PC-9 (cell line): ENCODE results near the gene TCF3. TPM values are rescaled to one million over a fixed set of nuclear protein-coding genes. Genes with fewer than 3 reads are reported as not detected.

ENCODE experiments used
- BruUV-seq: library from RNA; stranded (reverse); fragments of 400-500 nt; replicated peaks from 2 replicates; lab custom pipeline; 2021; lab: Mats Ljungman, UMichigan
- CTCF ChIA-PET: fragments of 300-600 bp; sonication (Branson Sonifier 250); formaldehyde crosslinking; loops from one replicate; lab custom pipeline; 2022; ENCODE audit warnings: antibody characterized with exemption; lab: Charles Lee
- POLR2A ChIA-PET: fragments of 300-600 bp; sonication (Branson Sonifier 250); formaldehyde crosslinking; loops from one replicate; lab custom pipeline; 2022; ENCODE audit warnings: antibody characterized with exemption; ENCODE audit not compliant: unreplicated experiment; lab: Charles Lee
- DNase-seq, 2 experiments: peaks; one replicate each; pipeline versions ENCODE4 v3.0.0 to v3.0.0-alpha.2; 2015 to 2022; ENCODE audit warnings: mixed read lengths in 1 of 2
- H2AFZ ChIP-seq: fragments of 200-600 bp; sonication (generic); 2 replicates; pipeline ENCODE4 v1.8.1; 2017; ENCODE audit warnings: antibody characterized with exemption
- H3F3A ChIP-seq: fragments of 200-600 bp; sonication (generic); 2 replicates; pipeline ENCODE4 v1.8.1; 2017; ENCODE audit warnings: antibody characterized with exemption, mild to moderate bottlenecking, low read depth; ENCODE audit not compliant: insufficient read depth
- H3K27ac ChIP-seq: fragments of 200-600 bp; sonication (generic); 2 replicates; pipeline ENCODE4 v1.6.1; 2016; ENCODE audit warnings: mixed run types
- H3K27me3 ChIP-seq: fragments of 200-600 bp; sonication (generic); 2 replicates; pipeline ENCODE4 v1.6.1; 2016; ENCODE audit warnings: low read depth, mixed run types; ENCODE audit not compliant: insufficient read depth
- H3K36me3 ChIP-seq: fragments of 200-600 bp; sonication (generic); 2 replicates; pipeline ENCODE4 v1.6.1; 2016; ENCODE audit warnings: low read depth, mixed run types
- H3K4me1 ChIP-seq: fragments of 200-600 bp; sonication (generic); replicated peaks from 2 replicates; pipeline ENCODE4 v1.6.1; 2016; ENCODE audit warnings: mixed run types; ENCODE audit not compliant: insufficient read depth
- H3K4me2 ChIP-seq: fragments of 200-600 bp; sonication (generic); 2 replicates; pipeline ENCODE4 v1.6.1; 2017; ENCODE audit warnings: mixed run types
- H3K4me3 ChIP-seq: fragments of 200-600 bp; sonication (generic); 2 replicates; pipeline ENCODE4 v1.6.1; 2016; ENCODE audit warnings: mixed run types
- H3K79me2 ChIP-seq: fragments of 200-600 bp; sonication (generic); 2 replicates; pipeline ENCODE4 v1.6.1; 2017; ENCODE audit warnings: low read depth, mixed run types
- H3K9me2 ChIP-seq: fragments of 200-600 bp; sonication (generic); 2 replicates; pipeline ENCODE4 v1.8.1; 2017; ENCODE audit warnings: mild to moderate bottlenecking; ENCODE audit not compliant: insufficient read depth
- H3K9me3 ChIP-seq: fragments of 200-600 bp; sonication (generic); 2 replicates; pipeline ENCODE4 v1.8.1; 2016; ENCODE audit warnings: low read depth; ENCODE audit not compliant: insufficient read depth
- H4K20me1 ChIP-seq: fragments of 200-600 bp; sonication (generic); 2 replicates; pipeline ENCODE4 v1.8.1; 2017; ENCODE audit not compliant: insufficient read depth
- EZH2 ChIP-seq: fragments of 200-600 bp; sonication (generic); IDR thresholded peaks from 2 replicates; pipeline ENCODE4 v1.8.0; 2017; ENCODE audit warnings: antibody characterized with exemption, low read depth
- intact Hi-C: fragments of 100-400 bp; cut with micrococcal nuclease; formaldehyde crosslinking; loops from one replicate; pipeline ENCODE4 v1.10.0; 2022; ENCODE audit not compliant: unreplicated experiment
- total RNA-seq: library from RNA; stranded (reverse); gene quantifications from 2 replicates; pipeline ENCODE4 v1.2.3, GENCODE V29; 2021
- TF ChIP-seq, protein P1 (sequence below): fragments of 200-600 bp; sonication (generic); conservative IDR thresholded peaks from 2 replicates; pipeline ENCODE4 v1.6.1; 2017; ENCODE audit warnings: mixed run types, antibody characterized with exemption, mild to moderate bottlenecking, moderate library complexity

TCF3 gene
- total RNA-seq, 1 experiment from 2014 or later, result 98.0 TPM

DNA sequence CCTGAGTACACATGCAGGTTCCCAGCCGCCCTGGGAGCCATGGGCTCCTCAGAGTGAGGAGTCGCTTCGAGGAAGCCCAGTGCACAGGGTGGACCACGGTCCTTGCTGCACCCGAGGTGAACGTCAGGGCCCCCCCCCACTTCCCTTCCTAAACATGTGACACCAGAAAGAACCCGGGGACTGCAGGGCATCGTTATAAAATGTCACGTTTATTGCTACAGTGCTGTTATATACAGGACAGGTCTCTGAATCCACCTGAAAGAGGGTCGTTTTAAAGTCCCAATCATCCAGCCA lies 43.4 kb downstream of the TCF3 start:
- no TSS peak for BruUV-seq
- no peaks in the 10 kb centered on the region for H3K9me3 ChIP-seq
- no peak overlapping the region for H3K4me3 ChIP-seq
- intact Hi-C loops, result loop anchor here (5.0 to 10.0 kb wide), 3 partner anchors 48 to 188 kb away; no protein-coding TSS in a partner anchor
- no peaks in the 10 kb centered on the region for H3K36me3 ChIP-seq
- peaks cover 22% of the 10 kb centered on the region for H3K4me1 ChIP-seq
- H3K9me2 ChIP-seq, result no peaks in the 10 kb centered on the region
- peaks cover 12% of the 10 kb centered on the region for H3K79me2 ChIP-seq
- no peaks in the 10 kb centered on the region for H3K27me3 ChIP-seq
- no peaks in the 10 kb centered on the region for H4K20me1 ChIP-seq
- peaks cover 23% of the 10 kb centered on the region for H3F3A ChIP-seq
- ChIA-PET CTCF (no interaction called here), POLR2A (no interaction called here)
- TF ChIP-seq EZH2, result no peak
- TF ChIP-seq, protein P1, sequence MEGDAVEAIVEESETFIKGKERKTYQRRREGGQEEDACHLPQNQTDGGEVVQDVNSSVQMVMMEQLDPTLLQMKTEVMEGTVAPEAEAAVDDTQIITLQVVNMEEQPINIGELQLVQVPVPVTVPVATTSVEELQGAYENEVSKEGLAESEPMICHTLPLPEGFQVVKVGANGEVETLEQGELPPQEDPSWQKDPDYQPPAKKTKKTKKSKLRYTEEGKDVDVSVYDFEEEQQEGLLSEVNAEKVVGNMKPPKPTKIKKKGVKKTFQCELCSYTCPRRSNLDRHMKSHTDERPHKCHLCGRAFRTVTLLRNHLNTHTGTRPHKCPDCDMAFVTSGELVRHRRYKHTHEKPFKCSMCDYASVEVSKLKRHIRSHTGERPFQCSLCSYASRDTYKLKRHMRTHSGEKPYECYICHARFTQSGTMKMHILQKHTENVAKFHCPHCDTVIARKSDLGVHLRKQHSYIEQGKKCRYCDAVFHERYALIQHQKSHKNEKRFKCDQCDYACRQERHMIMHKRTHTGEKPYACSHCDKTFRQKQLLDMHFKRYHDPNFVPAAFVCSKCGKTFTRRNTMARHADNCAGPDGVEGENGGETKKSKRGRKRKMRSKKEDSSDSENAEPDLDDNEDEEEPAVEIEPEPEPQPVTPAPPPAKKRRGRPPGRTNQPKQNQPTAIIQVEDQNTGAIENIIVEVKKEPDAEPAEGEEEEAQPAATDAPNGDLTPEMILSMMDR, result no peak
- no peak overlapping the region for H3K27ac ChIP-seq
- H3K4me2 ChIP-seq, result peak overlapping the region; percentile 46; the same call in 1 of the 2 replicates
- H2AFZ ChIP-seq, result no peak overlapping the region
- no peak for DNase-seq

DNA sequence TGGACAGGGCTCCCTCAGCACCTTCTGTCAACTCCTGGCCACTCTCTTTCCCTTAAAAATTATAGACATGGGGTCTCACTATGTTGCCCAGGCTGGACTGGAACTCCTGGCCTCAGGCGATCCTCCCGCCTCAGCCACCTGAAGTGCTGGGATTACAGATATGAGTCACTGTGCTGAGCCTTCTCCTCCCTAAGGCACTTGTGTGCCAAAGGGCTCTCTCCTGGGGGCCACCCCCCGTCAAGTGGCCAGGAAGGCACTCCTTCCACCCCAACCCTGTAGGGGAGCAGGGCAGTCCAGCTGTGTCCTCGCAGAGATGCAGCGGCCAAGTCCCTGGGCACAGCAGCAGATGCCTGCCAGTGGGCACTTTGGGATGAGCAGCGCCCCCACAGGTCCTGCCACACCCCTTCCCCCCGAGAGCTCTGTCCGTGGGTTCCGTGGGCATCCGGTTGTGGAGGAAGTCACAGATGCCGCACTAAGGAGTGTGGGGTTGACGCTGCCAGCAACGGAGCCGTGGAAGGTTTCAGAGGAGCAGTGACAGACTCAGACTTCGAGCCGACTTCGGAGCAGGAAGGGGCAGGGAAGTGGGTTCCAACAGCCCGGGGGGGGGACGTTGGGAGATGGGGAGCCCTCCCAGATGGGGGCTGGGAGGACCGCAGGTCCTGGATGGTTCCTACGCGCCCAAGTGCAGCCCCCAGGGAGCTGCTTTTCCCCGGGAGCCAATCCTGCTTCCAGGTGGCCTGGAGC lies 43.9 kb downstream of the TCF3 start:
- BruUV-seq, result no TSS peak
- H3K4me2 ChIP-seq, result peak overlapping the region; percentile 46
- no peaks in the 10 kb centered on the region for H3K36me3 ChIP-seq
- no peaks in the 10 kb centered on the region for H3K9me3 ChIP-seq
- no peaks in the 10 kb centered on the region; the same call in 1 of the 2 replicates for H4K20me1 ChIP-seq
- peaks cover 23% of the 10 kb centered on the region for H3F3A ChIP-seq
- peaks cover 17% of the 10 kb centered on the region for H3K79me2 ChIP-seq
- intact Hi-C loops, result loop anchor here (5.0 to 10.0 kb wide), 3 partner anchors 49 to 189 kb away; no protein-coding TSS in a partner anchor
- H3K9me2 ChIP-seq, result no peaks in the 10 kb centered on the region
- no peak overlapping the region for H3K27ac ChIP-seq
- TF ChIP-seq, protein P1, result no peak
- TF ChIP-seq EZH2, result no peak
- no peaks in the 10 kb centered on the region for H3K27me3 ChIP-seq
- peaks cover 26% of the 10 kb centered on the region for H3K4me1 ChIP-seq
- CTCF ChIA-PET, result no interaction called here
- POLR2A ChIA-PET, result no interaction called here
- no peak overlapping the region for H3K4me3 ChIP-seq
- H2AFZ ChIP-seq, result no peak overlapping the region
- peak; percentile 53 to 71 for DNase-seq

DNA sequence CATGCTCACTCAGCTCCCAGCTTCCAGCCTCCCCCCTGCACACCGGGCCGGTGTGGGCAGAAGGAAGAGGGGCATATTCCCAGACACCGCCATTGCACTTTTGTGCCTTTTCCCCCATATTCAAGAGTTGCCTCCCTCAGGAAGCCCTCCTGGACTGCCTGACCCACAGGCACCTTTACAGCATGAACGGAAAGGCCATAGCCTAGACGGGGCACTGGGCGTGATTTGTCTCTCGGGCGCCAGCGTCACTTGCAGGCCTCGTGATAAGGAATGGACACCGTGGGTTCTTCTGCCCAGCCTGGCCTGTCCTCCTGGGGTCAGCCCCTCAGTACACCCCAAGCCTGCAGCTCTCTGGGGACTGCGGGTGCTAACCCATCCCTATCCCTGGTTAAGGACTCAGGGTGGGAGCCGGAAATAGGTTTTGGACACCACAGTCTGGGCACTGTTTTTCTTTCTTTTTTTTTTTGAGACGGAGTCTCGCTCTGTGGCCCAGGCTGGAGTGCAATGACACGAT lies 46.2 kb downstream of the TCF3 start:
- Histone ChIP-seq H3K36me3 (no peaks in the 10 kb centered on the region), H4K20me1 (peaks cover 14% of the 10 kb centered on the region; the same call in 1 of the 2 replicates), H3K9me3 (no peaks in the 10 kb centered on the region), H2AFZ (0 out of 2 replicates have a peak overlapping the region, but pooled peaks have one; percentile 64), H3K4me1 (peaks cover 26% of the 10 kb centered on the region), H3K27ac (peak overlapping the region; percentile 73), H3K4me2 (peak overlapping the region; percentile 78), H3K27me3 (no peaks in the 10 kb centered on the region), H3K79me2 (peaks cover 38% of the 10 kb centered on the region), H3F3A (peaks cover 23% of the 10 kb centered on the region), H3K9me2 (no peaks in the 10 kb centered on the region), H3K4me3 (peak overlapping the region; percentile 92)
- POLR2A ChIA-PET, result no interaction called here
- BruUV-seq, result no TSS peak
- TF ChIP-seq EZH2, result no peak
- TF ChIP-seq, protein P1, result no peak
- intact Hi-C loops, result loop anchor here (5.0 to 10.0 kb wide), 3 partner anchors 51 to 191 kb away; no protein-coding TSS in a partner anchor
- CTCF ChIA-PET, result interaction anchor here (0.6 to 0.7 kb wide), 2 partner anchors 90 to 413 kb away, joined by 3 to 7 read pairs; no protein-coding TSS in a partner anchor
- no peak for DNase-seq
